IMR-90 (cell line): Measurements from ENCODE around the gene HYPK. TPM values are rescaled to one million over a fixed set of nuclear protein-coding genes. Genes with fewer than 3 reads are reported as not detected.
A peak's percentile ranks its signal among the peaks of the same experiment; 100 is the strongest.

Experiments used
- ATAC-seq: fragments of 200-7000 bp; cut with Tn5 transposase; 2 replicates; pipeline ENCODE4 v1.9.1; 2020; ENCODE audit warnings: low read depth, mild to moderate bottlenecking, moderate library complexity
- BruUV-seq: library from RNA; stranded (reverse); fragments of 400-500 nt; replicated peaks from 2 replicates; lab custom pipeline; 2021; lab: Mats Ljungman, UMichigan
- CTCF ChIA-PET: fragments of 300-600 bp; formaldehyde crosslinking; extraction: SDS; loops from one replicate; lab custom pipeline; 2021; ENCODE audit warnings: antibody characterized with exemption; lab: Yijun Ruan, JAX
- POLR2A ChIA-PET: fragments of 300-600 bp; sonication (Branson Sonifier 250); formaldehyde crosslinking; loops from one replicate; lab custom pipeline; 2022; ENCODE audit warnings: antibody characterized with exemption; ENCODE audit not compliant: unreplicated experiment; lab: Charles Lee
- DNase-seq: peaks from one replicate; pipeline ENCODE4 v3.0.0; 2013
- H2AFZ ChIP-seq: replicated peaks from 2 replicates; pipeline ENCODE3; 2013; ENCODE audit warnings: low read length, mild to moderate bottlenecking; ENCODE audit not compliant: poor library complexity
- H2AK5ac ChIP-seq: 2 replicates; pipeline ENCODE4 v1.6.1; 2013; ENCODE audit warnings: low read depth, low read length, inconsistent platforms
- H2AK9ac ChIP-seq: replicated peaks from 2 replicates; pipeline ENCODE3; 2013; ENCODE audit warnings: mild to moderate bottlenecking, low read depth, low read length, moderate library complexity; ENCODE audit not compliant: poor library complexity
- H2BK120ac ChIP-seq: 2 replicates; pipeline ENCODE4 v1.6.1; 2013; ENCODE audit warnings: low read depth, low read length, inconsistent platforms
- H2BK15ac ChIP-seq: 3 replicates; pipeline ENCODE4 v1.6.1; 2013; ENCODE audit warnings: low read depth, low read length, inconsistent platforms
- H2BK20ac ChIP-seq: 2 replicates; pipeline ENCODE4 v1.6.1; 2013; ENCODE audit warnings: low read depth, mild to moderate bottlenecking, inconsistent platforms, low read length, moderate library complexity
- H2BK5ac ChIP-seq: 2 replicates; pipeline ENCODE4 v1.6.1; 2013; ENCODE audit warnings: mild to moderate bottlenecking, low read depth, low read length, inconsistent platforms; ENCODE audit not compliant: poor library complexity, severe bottlenecking
- H3K14ac ChIP-seq: replicated peaks from 2 replicates; pipeline ENCODE4 v1.6.1; 2013; ENCODE audit warnings: low read depth, low read length, inconsistent platforms
- H3K18ac ChIP-seq: 2 replicates; pipeline ENCODE4 v1.6.1; 2013; ENCODE audit warnings: low read depth, low read length, control low read depth
- H3K23ac ChIP-seq: 2 replicates; pipeline ENCODE4 v1.6.1; 2013; ENCODE audit warnings: low read depth, low read length, inconsistent platforms
- H3K27ac ChIP-seq: 2 replicates; pipeline ENCODE4 v1.5.1; 2013; ENCODE audit warnings: mild to moderate bottlenecking, control low read depth, low read length; ENCODE audit not compliant: insufficient read depth
- H3K27me3 ChIP-seq: 2 replicates; pipeline ENCODE4 v1.6.1; 2013; ENCODE audit warnings: low read length; ENCODE audit not compliant: control insufficient read depth, insufficient read depth
- H3K36me3 ChIP-seq: 2 replicates; pipeline ENCODE4 v1.6.1; 2013; ENCODE audit warnings: low read length, mixed read lengths; ENCODE audit not compliant: control insufficient read depth, insufficient read depth
- H3K4ac ChIP-seq: 2 replicates; pipeline ENCODE4 v1.6.1; 2013; ENCODE audit warnings: low read depth, low read length, inconsistent platforms
- H3K4me1 ChIP-seq: 2 replicates; pipeline ENCODE4 v1.6.1; 2013; ENCODE audit warnings: low read length, mixed read lengths; ENCODE audit not compliant: control insufficient read depth, insufficient read depth
- H3K4me2 ChIP-seq: 2 replicates; pipeline ENCODE4 v1.6.1; 2013; ENCODE audit warnings: low read depth, mild to moderate bottlenecking, control low read depth, low read length, moderate library complexity
- H3K4me3 ChIP-seq: 2 replicates; pipeline ENCODE4 v1.5.1; 2013; ENCODE audit warnings: low read depth, mild to moderate bottlenecking, control low read depth, low read length, moderate library complexity; ENCODE audit not compliant: insufficient read depth
- H3K56ac ChIP-seq: 2 replicates; pipeline ENCODE4 v1.6.1; 2013; ENCODE audit warnings: low read length, inconsistent platforms; ENCODE audit not compliant: insufficient read depth; ENCODE audit errors: extremely low read depth
- H3K79me1 ChIP-seq, 2 experiments: 2 replicates each; pipeline ENCODE4 v1.6.1; 2013; ENCODE audit warnings: low read length in 2 of 2, inconsistent platforms in 1 of 2, low read depth in 1 of 2
- H3K9ac ChIP-seq: 2 replicates; pipeline ENCODE4 v1.6.1; 2013; ENCODE audit warnings: low read depth, low read length, control low read depth
- H3K9me1 ChIP-seq: 2 replicates; pipeline ENCODE4 v1.6.1; 2013; ENCODE audit warnings: low read length, inconsistent platforms; ENCODE audit not compliant: insufficient read depth
- H3K9me3 ChIP-seq: 2 replicates; pipeline ENCODE4 v1.6.1; 2013; ENCODE audit warnings: low read length; ENCODE audit not compliant: control insufficient read depth, insufficient read depth
- H4K20me1 ChIP-seq: 2 replicates; pipeline ENCODE4 v1.6.1; 2013; ENCODE audit warnings: low read length, inconsistent platforms; ENCODE audit not compliant: insufficient read depth
- H4K5ac ChIP-seq: 2 replicates; pipeline ENCODE4 v1.6.1; 2013; ENCODE audit warnings: mild to moderate bottlenecking, low read depth, low read length, control low read depth
- H4K8ac ChIP-seq, 2 experiments: 2 replicates each; pipeline ENCODE4 v1.6.1; 2013; ENCODE audit warnings: low read depth in 2 of 2, low read length in 2 of 2, control low read depth in 1 of 2, inconsistent platforms in 1 of 2
- H4K91ac ChIP-seq: 2 replicates; pipeline ENCODE4 v1.6.1; 2013; ENCODE audit warnings: low read depth, low read length, inconsistent platforms; ENCODE audit not compliant: insufficient read depth
- BHLHE40 ChIP-seq: fragments of 150-350 bp; IDR thresholded peaks from 2 replicates; pipeline ENCODE4 v1.6.1; 2016; ENCODE audit warnings: mild to moderate bottlenecking, low read depth, low read length
- CEBPB ChIP-seq: IDR thresholded peaks from 2 replicates; pipeline ENCODE4 v1.6.1; 2012; ENCODE audit warnings: low read depth, low read length, improper control_type of control experiment
- CHD1 ChIP-seq: IDR thresholded peaks from 2 replicates; pipeline ENCODE4 v1.6.1; 2012; ENCODE audit warnings: low read depth, low read length, improper control_type of control experiment
- CTCF ChIP-seq: conservative IDR thresholded peaks from 2 replicates; pipeline ENCODE4 v1.5.1; 2012; ENCODE audit warnings: mild to moderate bottlenecking, low read depth, low read length, improper control_type of control experiment
- ELK1 ChIP-seq: fragments of 150-350 bp; IDR thresholded peaks from 2 replicates; pipeline ENCODE4 v1.6.1; 2016; ENCODE audit warnings: low read depth, mild to moderate bottlenecking, low read length, moderate library complexity, borderline replicate concordance
- FOS ChIP-seq: fragments of 150-350 bp; IDR thresholded peaks from 2 replicates; pipeline ENCODE4 v1.6.1; 2016; ENCODE audit warnings: low read depth, low read length
- MAZ ChIP-seq: IDR thresholded peaks from 2 replicates; pipeline ENCODE4 v1.6.1; 2012; ENCODE audit warnings: low read depth, mild to moderate bottlenecking, low read length, improper control_type of control experiment, moderate library complexity, borderline replicate concordance
- MXI1 ChIP-seq: IDR thresholded peaks from 2 replicates; pipeline ENCODE4 v1.6.1; 2012; ENCODE audit warnings: low read depth, mild to moderate bottlenecking, low read length, moderate library complexity, borderline replicate concordance
- POLR2A ChIP-seq: IDR thresholded peaks from 2 replicates; pipeline ENCODE4 v1.6.1; 2012; ENCODE audit warnings: mild to moderate bottlenecking, low read depth, low read length
- RCOR1 ChIP-seq: IDR thresholded peaks from 2 replicates; pipeline ENCODE4 v1.6.1; 2012; ENCODE audit warnings: mild to moderate bottlenecking, low read length, improper control_type of control experiment; ENCODE audit not compliant: insufficient replicate concordance
- RFX5 ChIP-seq: IDR thresholded peaks from 2 replicates; pipeline ENCODE4 v1.8.0; 2012; ENCODE audit warnings: low read depth, mild to moderate bottlenecking, low read length, moderate library complexity
- USF2 ChIP-seq: fragments of 150-350 bp; IDR thresholded peaks from 2 replicates; pipeline ENCODE4 v1.6.1; 2017; ENCODE audit warnings: mild to moderate bottlenecking, antibody characterized with exemption, low read length, low read depth
- WGBS, 2 experiments: methylation state at CpG; one replicate each; pipeline versions ENCODE4 v1.1.5 to v1.1.7; 2013; ENCODE audit warnings: missing lambda C conversion rate in 2 of 2; ENCODE audit not compliant: insufficient read length in 1 of 2; ENCODE audit errors: extremely low coverage in 2 of 2; 5-methylcytosine and 5-hydroxymethylcytosine counted together
- dilution Hi-C: fragments of 300-500 bp; cut with HindIII; formaldehyde crosslinking; loops from one replicate; pipeline ENCODE4 v1.14.3; 2018; ENCODE audit warnings: low sequenced_read_pairs; ENCODE audit not compliant: unreplicated experiment
- in situ Hi-C: fragments of 300-500 bp; cut with MboI; formaldehyde crosslinking; loops from 3 replicates; pipeline ENCODE4 v1.14.3; 2019; ENCODE audit warnings: low sequenced_read_pairs, inconsistent platforms, mixed read lengths
- intact Hi-C: fragments of 100-400 bp; cut with micrococcal nuclease; formaldehyde crosslinking; loops from 2 replicates; pipeline ENCODE4 v1.10.0; 2022
- polyA plus RNA-seq, 3 experiments: library from polyadenylated mRNA; depleted of rRNA; stranded (reverse); fragments of >200 nt; gene quantifications; 2 replicates each; pipeline ENCODE4 v1.2.3, GENCODE V29; 2012; ENCODE audit warnings: low replicate concordance in 1 of 3
- total RNA-seq: library from RNA; depleted of rRNA; stranded (reverse); fragments of >200 nt; gene quantifications from 2 replicates; pipeline ENCODE4 v1.2.3, GENCODE V29; 2012

The HYPK gene
- total and polyA plus RNA-seq, 2 of the 4 experiments (the other 2 are of a cell fraction): 1.4 to 9.1 TPM

- TSS peak; percentile 65 for BruUV-seq
- no peaks in the 10 kb centered on the region for H3K27me3 ChIP-seq
- intact Hi-C loops (no loop called here), dilution Hi-C loops (no loop called here), in situ Hi-C loops (no loop called here)
- H3K36me3 ChIP-seq: peaks cover 36% of the 10 kb centered on the region
- TF ChIP-seq CTCF: no peak
- no peak for TF ChIP-seq CEBPB
- no peak for TF ChIP-seq RCOR1
- peak; percentile 81; the same call in 1 of the 2 replicates for TF ChIP-seq CHD1
- no peak for TF ChIP-seq ELK1
- peak; percentile 25; the same call in 1 of the 2 replicates for TF ChIP-seq MXI1
- TF ChIP-seq POLR2A: peak; percentile 98
- TF ChIP-seq USF2: peak; percentile 99
- no peak for TF ChIP-seq RFX5
- TF ChIP-seq BHLHE40: peak; percentile 93
- peak; percentile 90 for TF ChIP-seq MAZ
- TF ChIP-seq FOS: peak; percentile 9; the same call in 1 of the 2 replicates
- H3K4me2 ChIP-seq: peak within 1 kb of the TSS; percentile 82
- H2BK5ac ChIP-seq: peak within 1 kb of the TSS; percentile 82
- H3K14ac ChIP-seq: peak within 1 kb of the TSS; percentile 99
- H2AK5ac ChIP-seq: peak within 1 kb of the TSS; percentile 97
- H4K91ac ChIP-seq: peak within 1 kb of the TSS; percentile 98
- peaks cover 20% of the 10 kb centered on the region for H3K4me1 ChIP-seq
- peak within 1 kb of the TSS; percentile 99 for H3K4ac ChIP-seq
- H4K5ac ChIP-seq: peak within 1 kb of the TSS; percentile 81
- H3K9me3 ChIP-seq: no peaks in the 10 kb centered on the region
- H3K56ac ChIP-seq: peak within 1 kb of the TSS; percentile 95
- DNase-seq (peak; percentile 99), ATAC-seq (peak; percentile 97)
- H2AFZ ChIP-seq: peak within 1 kb of the TSS; percentile 92
- 0% methylated on average over 9 of the region's 66 CpGs; no CpG with 5 or more reads in 1 of the 2 experiments for WGBS, 2 experiments
- peaks cover 31 to 48% of the 10 kb centered on the region in 2 experiments for H3K79me1 ChIP-seq
- peak within 1 kb of the TSS; percentile 71 for H3K4me3 ChIP-seq
- H4K8ac ChIP-seq: peak within 1 kb of the TSS; percentile 86 to 98
- POLR2A ChIA-PET: no interaction called here
- peak within 1 kb of the TSS; percentile 89 for H2BK15ac ChIP-seq
- H3K23ac ChIP-seq: peak within 1 kb of the TSS; percentile 97
- H4K20me1 ChIP-seq: peaks cover 41% of the 10 kb centered on the region
- peak within 1 kb of the TSS; percentile 49 for H2BK20ac ChIP-seq
- CTCF ChIA-PET: interaction anchor here (1.0 kb wide), 1 partner anchor 15 kb away, joined by 3 read pairs; the partner anchor contains the start of gene ELL3
- peak within 1 kb of the TSS; percentile 100 for H2AK9ac ChIP-seq
- H3K18ac ChIP-seq: peak within 1 kb of the TSS; percentile 69
- peaks cover 31% of the 10 kb centered on the region for H3K9me1 ChIP-seq
- H3K9ac ChIP-seq: peak within 1 kb of the TSS; percentile 97
- peak within 1 kb of the TSS; percentile 83 for H2BK120ac ChIP-seq
- peak within 1 kb of the TSS; percentile 95 for H3K27ac ChIP-seq
Observed at GRCh38 chr15:43791993-43792760, 8.2 kb upstream of the HYPK start, which contains the start of gene SERF2. Gene SERF2, plus strand, starts transcription at chr15:43792320. Its CDS starts 57 bp downstream, at chr15:43792377.
